ENCODE data around the gene MYO5A. TPM values are rescaled to one million over a fixed set of nuclear protein-coding genes. Genes with fewer than 3 reads are reported as not detected.

MYO5A gene
- total and polyA plus RNA-seq, 2 donors: 8.7 to 10.2 TPM

Other genes starting within 250 kb of the MYO5A start
- gene MYO5C, start 233.1 kb downstream of the MYO5A start, total RNA-seq: 3.2 TPM
- 3.0 TPM for gene MYO5C, start 233.1 kb downstream of the MYO5A start, polyA plus RNA-seq
- 72.2 TPM for gene ARPP19, start 40.1 kb upstream of the MYO5A start, total RNA-seq
- gene ARPP19, start 40.1 kb upstream of the MYO5A start, polyA plus RNA-seq: 48.3 TPM
- gene ATOSA, start 150.5 kb upstream of the MYO5A start, total RNA-seq: 23.4 TPM
- 96.9 TPM for gene ATOSA, start 150.5 kb upstream of the MYO5A start, polyA plus RNA-seq

Data from thymus (tissue), 2 donors.